GM19324 (cell line): ENCODE results near the gene ROR2.

Experiments
- ATAC-seq: cut with Tn5 transposase; IDR thresholded peaks from one replicate; pipeline ENCODE4 v1.9.1; 2021; ENCODE audit warnings: mild to moderate bottlenecking, moderate library complexity; ENCODE audit not compliant: unreplicated experiment, low FRiP score

ROR2 gene

DNA sequence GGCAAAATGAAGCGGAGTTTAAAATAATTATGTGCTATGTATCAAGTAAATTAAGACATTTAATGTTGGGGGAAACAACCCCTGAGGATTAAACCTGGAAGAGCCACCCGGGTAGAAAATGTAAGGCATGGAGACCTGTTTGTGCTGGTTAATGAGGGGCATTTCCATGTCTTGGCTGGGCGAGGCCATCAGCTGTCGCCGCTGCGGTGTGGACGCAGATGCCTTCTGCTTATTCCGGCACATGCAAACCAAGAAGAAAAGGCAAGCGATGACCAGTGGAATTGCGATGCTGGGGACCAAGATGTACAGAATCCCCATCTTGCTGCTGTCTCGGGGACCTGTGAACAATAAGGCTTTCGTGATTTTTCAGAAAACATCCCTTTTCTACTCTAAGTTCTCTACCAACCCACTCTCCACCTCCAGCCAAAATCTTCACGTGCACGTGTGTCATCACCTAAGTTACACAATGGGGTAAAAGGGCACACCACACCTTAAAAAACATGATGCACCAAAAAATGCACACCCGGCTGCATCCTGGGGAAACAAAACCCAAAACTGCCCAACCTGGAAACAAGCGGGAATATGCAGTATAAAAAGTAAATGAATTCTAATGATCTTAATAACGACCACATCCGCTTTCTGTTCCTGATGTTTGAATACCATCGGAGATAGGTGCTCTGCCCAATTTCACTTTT lies 223.5 kb downstream of the ROR2 start:
- ATAC-seq: no peak

DNA sequence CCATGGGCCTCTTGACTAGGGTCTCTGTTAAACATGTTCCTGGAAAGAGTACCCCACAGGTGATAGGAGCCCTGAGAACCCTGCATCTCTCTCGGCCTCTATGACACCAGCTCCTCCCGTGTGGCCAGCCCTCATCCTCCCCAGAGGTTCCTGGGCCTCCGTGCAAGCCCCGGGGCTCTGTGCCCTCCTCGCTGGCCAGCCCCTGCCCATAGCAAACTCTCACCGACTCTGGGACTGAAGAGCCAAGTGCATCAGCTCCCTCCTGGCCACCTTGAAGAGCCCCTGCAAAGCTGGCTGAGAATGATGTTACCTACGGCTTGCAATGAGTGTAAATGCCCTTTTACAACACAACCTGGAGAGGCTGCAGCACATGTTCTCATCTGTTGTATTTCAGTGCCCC lies 224.4 kb downstream of the ROR2 start:
- ATAC-seq: no peak

DNA sequence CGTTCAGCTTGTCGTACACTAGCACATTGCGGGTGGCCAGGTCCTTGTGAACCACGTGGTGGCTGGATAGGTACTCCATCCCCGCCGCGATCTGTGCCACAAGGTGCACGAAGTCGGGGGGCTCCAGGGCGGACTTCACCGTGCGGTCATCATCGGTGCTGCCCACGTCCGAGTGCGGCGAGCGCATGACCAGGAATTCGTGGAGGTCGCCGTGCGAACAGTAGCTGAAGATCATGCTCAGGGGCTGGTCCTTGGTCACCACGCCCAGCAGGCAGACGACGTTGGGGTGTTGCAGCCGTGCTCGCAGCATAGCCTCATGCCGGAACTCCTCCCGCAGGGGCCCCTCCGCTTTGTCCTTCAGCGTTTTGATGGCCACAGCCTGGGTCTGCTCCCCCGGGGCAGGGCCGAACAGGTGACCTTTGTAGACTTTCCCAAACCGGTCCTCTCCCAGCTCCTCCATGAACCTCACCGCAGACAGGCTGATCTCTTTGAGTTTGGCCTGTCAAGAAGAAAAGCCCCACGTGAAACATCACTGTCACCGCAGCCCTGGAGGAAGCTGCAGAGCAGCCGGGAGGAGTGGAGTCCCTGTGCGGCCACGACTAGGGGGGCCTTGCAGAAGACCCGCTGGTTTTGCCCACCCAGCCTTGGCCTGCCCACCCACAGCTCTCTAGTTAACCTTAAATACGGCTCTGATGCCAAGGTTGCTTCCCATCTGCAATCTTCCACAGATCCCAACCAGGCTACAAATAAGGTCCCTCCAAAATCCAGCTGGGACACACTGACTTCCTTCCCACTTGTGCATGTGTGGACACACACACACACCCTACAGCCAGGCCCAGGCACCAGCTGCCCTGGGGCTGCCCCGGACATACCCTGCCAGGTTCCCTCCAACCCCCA lies 225.2 kb downstream of the ROR2 start:
- no peak for ATAC-seq

DNA sequence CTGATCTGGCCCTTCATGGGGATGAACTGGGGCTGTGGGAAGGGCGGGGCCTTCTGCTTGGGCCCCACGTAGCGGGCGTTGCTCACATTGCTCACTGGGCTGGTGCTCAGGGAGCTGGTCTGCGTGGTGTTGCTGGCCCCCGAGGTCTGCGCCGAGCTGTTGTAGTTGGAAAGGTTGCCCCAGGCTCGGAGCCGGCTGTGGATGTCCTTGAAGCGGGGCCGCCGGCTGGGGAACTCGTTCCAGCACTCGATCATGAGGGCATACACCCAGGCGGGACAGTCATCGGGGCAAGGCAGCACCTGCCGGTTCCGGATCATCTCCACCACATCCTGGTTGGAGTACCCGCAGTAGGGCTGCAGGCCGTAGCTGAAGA lies 226.0 kb downstream of the ROR2 start:
- ATAC-seq: no peak

DNA sequence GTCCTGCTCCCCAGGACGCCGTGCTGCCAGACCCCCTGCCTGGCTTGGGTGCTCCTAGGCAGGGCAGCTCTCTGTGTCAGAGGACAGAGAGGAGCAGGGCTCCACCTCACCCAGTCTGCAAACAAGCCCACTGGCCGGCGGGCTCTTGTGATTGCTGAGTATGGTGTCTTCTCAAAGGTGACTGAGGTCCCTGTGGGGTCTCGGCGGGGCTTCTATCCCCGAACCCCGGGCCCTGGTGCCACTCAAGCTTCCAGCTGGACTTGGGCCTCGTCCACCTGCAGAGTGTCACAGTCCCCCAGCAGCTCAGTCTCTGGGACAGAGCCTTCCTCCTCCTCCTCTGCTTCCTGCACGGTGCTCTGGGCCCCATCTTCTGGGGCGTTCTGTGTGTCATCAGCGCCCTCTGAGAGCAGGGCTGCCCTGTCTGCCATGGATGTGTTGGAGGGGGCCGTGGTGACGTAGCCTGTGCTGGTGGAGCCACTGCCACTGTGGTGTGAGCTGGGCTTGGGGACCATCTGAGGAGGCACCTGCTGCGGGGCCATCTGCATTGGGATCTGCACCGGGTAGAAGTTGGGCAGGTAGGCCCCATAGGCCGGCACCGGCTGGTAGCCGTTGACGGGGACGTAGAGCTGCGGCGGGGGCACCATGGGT lies 226.5 kb downstream of the ROR2 start:
- ATAC-seq: no peak

DNA sequence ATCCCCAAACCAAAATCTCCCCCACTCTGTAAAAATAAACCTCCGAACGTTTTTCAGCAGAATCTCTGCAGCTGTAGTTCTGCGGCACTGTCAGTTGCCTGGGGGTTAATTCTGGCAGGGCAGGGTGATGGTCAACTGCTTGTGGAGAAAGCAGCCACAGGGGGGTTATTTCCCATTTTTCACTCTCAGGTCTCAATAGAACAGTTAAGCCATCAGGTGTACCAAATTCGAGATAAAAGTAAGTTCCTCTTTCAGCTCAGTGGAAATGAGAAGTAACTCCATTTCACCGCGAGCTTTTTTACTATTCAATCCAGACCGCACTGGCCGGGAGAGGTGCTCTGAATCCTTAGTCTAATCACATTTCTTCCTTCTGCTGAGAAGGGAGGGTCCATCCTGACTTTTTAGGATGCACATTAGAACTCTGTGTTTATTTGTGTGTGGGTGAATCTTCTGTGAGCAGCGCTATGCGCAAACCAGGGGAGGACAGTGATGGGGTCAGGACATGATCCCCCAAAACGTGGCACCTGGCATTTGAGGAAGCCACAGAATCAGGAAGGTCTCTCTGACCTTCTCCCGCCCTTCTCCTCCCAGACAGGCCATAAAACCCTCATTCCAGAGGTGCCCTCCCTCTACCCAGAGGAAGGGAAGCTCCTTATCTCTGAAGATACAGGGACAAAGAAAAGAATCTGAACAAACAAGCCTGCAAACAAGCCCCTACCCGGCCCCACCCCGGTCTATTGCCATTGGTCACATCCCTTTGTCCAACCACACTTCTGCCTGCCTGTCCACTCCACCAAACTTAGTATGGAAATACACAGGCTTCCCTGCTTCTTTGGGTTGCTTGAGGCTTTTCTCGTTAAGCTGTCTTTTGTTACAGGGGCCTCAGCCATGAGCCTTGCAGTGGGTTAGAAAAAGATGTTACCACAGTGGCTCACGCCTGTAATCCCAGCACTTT lies 229.0 kb downstream of the ROR2 start:
- peak; percentile 45 for ATAC-seq

DNA sequence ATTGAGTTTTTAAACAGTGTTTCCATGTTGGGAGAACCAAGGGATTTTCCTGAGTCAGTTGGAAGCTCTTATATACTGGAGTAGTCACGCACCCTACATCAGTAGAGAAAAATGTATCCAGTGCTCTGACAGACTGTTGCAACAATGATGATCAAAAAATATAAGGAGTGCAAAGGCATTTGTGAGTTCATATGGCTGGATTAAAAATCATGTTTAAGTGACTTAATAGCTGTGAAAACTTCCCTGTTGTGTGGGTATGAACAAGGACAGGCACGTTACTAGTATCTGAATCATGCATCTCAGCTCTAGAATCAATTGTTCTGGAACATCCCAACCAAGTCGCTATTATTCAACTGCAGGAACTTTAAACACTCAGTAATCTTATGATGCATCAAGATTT lies 229.7 kb downstream of the ROR2 start:
- ATAC-seq: no peak

DNA sequence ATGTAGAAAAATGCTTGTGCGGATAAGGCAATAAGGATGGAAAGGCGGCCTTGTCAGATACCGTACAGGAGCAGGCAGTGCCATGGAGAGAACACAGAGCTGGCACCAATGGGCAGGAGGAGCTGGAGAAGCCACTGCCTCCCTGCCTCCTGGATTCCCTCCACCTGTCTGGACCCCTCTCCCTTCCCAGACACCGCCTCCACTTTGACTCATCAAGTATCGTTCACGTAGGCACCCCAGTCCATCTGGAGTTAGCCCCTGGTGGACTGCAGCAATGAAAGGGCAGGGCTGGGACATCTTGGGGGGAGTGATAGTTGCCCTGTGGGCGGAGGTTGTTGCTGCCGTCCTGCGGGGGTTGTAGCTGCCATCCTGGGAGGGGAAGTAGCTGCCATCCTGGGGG lies 232.0 kb downstream of the ROR2 start:
- no peak for ATAC-seq

DNA sequence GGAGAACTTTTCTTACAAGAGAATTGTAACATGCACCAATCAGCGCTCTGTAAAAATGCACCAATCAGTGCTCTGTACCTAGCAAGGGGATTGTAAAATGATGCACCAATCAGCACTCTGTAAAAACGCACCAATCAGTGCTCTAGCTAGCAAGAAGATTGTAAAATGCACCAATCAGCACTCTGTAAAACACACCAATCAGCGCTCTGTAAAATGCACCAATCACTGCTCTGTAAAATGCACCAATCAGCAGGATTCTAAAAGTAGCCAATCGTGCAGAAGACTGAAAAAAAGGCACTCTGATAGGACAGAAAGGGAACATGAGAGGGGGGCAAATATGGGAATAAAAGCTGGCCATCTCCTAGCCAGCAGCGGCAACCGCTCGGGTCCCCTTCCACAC lies 233.2 kb downstream of the ROR2 start:
- no peak for ATAC-seq

DNA sequence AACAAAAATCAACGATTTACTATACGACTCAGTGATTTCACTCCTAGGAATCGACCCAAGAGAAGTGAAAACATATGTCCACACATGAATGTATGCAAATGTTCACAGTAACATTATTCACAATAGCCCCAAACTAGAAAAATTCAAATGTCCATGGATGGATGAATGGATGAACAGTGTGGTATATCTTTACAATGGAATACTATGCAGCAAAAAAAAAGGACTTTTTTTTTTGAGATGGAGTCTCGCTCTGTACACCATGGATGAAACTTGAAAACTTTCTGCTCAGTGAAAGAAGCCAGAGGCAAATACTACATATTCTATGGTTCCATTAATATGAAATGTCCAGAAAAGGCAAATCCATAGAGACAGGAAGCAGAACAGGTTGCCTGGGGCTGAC lies 233.8 kb downstream of the ROR2 start:
- ATAC-seq: no peak

DNA sequence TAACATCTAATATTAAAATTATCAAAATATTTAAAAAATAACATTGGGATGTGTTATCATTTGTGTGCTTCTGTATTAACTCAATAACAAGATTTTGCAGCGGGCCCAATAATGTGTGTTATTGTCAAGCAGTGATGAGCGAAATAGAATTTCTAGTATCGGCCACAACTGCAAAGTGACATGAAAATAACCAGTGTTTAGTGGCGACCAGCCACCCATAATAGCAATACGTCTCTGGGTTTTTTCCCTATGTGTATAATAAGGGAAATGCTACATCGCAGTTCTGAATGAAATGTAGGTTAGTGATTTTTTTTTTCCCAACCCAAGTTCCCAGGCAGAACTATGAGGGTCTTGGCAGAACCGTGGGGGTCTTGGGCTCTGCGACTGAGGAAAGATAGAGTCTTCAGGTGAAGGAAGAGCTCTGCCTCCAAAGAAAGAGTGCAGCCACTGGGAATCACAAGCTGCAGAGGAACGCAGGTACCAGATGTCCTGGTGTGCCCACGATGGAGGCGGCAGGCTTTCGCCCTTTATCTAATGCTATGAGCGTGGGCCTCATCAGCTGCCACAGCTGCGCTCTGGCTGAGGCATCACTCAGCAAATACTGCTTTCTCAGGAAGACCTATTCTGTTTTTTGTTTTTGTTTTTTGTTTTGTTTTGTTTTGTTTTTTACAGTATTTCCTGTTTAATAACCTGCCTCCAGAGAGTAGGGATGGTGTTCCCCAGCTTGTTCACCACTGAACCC lies 235.0 kb downstream of the ROR2 start:
- no peak for ATAC-seq

DNA sequence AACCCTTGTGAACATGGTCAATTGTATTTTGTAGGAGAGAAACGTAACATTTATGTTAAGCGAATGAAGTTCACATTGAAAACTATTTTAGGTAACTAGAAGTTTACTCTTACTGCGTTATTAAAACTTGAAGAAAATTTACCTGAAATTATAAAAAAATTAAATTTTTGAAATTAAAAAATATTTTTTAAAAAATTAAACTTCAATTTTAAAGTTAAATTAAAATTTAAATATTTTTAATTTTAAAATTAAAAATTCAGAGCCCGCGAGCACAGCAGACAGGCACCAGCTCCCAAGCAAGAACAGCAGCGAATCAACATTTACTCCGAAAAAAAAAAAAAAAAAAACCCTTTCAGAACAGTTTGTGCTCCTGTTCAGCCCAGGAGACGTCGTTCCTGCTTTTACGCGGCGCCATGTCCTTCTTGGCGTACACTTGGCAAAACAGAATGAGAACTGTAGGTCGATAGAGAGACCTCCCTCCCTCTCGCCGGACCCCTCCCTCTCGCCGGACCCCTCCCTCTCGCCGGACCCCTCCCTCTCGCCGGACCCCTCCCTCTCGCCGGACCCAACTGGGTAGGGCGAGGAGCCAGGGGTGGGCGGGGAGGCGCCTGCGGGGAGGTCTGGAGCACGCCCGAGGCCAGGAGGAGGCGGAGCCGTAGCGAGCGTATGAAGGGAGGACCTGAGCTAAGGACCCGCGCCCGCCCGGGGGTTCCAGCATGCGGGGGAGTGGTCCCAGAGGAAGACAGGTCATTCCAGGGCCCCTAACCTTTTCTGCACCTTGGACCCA lies 235.8 kb downstream of the ROR2 start:
- no peak for ATAC-seq

DNA sequence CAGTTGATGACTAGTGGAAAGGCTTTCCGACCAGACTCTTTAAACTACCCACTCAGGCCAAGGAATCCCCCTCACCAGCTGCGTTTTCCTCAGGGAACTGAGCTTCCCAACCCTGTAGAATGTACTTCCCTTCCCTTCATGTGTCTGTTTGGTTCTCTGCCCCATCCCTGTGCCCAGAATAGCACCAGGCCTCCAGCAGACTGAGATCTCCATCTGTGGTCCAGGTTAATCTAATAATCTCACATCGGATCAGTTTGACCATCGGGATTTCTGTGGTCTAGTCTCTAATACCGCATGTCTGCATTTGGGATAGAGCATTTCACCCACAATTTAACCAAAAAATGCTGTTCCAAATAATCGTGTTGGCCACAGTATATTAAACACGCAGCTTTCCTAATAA lies 237.2 kb downstream of the ROR2 start:
- no peak for ATAC-seq

DNA sequence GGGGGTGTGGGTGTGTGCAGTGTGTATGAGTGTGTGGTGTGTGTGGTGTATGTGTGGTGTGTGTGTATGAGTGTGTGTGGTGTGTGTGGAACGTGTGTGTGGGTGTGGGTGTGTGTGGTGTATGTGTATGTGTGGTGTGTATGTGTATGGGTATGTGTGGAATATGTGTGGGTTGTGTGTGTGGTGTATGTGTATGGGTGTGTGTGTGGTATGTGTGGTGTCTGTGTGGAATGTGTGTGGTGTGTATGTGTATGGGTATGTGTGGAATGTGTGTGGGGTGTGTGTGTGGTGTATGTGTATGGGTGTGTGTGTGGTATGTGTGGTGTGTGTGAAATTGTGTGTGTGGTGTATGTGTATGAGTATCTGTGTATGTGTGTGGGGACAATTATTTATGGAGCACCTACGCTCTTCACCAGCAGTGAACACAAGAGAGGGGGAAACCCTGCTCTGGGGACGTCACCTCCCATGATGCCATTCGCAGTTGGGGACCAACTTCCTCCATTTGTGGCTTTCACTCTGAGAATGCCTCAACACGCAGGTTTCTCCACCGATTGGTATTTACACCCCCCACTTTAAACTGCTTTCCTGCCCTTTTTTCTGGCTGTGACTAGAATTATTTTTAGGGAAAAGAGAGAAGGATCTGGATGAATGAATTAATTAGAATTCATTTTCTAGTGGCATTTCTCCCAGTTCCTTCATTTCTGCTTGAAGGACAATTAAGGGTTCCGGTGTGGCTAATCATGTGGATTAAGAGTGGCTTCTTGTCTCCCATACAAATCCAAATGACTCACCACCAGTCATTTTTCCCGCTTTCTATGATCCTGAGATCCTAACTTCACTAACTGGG lies 238.1 kb downstream of the ROR2 start:
- no peak for ATAC-seq

DNA sequence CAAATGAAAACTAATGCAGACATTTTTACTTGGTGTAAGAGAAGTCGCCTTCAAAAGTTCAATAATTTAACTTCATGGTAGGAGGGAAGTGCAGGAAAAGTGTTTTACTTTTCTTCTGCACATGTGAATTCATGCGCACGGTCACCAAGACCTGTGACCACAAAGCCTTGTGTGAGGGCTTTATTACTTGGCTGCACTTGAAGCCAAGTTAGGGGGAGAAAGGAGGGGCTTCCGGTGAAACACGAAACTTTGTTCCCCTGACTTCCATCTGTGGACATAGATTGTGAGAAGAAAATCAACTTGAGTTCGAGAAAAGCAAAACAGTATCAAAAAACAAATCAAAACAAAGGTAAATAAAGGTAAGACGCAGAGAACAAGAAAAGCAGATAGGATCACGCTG lies 239.9 kb downstream of the ROR2 start:
- ATAC-seq: no peak

DNA sequence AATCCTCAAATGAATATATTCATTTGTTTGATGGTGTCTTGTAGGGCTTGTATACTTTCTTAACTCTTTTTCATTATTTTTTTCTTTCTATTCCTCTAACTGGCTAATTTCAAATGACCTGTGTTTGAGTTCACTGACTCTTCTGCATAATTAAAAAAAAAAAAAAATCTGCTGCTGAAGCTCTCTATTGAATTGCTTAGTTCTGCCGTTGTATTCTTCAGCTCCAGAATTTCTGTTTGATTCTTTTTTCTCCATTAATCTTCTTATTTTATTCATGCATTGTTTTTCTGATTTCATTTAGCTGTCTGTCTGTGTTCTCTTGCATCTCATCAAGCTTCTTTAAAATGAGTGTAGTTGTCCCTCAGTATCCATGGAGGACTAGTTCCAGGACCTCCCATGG lies 244.6 kb downstream of the ROR2 start:
- no peak for ATAC-seq

DNA sequence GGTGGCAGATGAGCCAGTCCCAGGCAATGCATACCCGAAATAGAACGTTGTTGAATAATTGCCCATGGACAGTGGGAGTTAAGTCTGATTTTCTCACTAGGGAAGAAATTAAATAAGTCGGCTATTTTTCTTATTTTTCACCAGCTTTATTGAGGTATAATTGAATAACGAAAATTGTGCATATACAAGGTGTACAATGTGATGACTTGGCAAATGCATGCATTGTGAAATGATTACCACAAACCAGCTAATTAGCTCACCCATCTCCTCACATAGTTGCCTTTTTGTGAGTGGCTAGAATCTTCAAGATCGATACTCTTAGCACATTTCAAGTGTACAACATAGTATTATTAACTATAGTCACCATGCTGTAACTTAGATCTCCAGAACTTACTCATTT lies 249.6 kb downstream of the ROR2 start:
- no peak for ATAC-seq

DNA sequence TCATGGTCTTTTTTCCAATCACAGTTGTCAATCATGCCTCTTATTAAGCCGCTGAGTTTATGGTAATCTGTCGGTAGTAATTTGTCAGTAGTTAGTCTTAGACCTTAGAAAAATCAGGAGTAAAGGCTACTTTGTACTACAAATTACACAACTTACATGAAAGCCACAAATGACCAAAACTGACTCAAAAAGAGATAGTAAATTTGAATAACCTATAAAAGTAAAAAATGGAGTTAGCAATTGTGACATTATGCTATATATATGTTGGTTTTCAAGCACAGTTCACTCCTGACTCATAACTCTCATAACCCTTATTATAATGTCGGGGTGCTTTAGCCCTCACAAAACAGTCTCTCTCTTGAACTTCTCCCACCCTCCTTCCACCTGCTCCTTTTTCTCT lies 251.8 kb downstream of the ROR2 start:
- no peak for ATAC-seq
